GM19240 (cell line): ENCODE results near the gene ATP2A3.
"Not testable (repeated sequence)": the region's sequence is repeated elsewhere in the genome, so short reads cannot be mapped to it uniquely, and the experiment has no call there.

Source experiments
- DNase-seq: peaks from one replicate; pipeline ENCODE4 v3.0.0; 2011; ENCODE audit warnings: low spot score; ENCODE audit not compliant: insufficient read length

ATP2A3 gene

DNA sequence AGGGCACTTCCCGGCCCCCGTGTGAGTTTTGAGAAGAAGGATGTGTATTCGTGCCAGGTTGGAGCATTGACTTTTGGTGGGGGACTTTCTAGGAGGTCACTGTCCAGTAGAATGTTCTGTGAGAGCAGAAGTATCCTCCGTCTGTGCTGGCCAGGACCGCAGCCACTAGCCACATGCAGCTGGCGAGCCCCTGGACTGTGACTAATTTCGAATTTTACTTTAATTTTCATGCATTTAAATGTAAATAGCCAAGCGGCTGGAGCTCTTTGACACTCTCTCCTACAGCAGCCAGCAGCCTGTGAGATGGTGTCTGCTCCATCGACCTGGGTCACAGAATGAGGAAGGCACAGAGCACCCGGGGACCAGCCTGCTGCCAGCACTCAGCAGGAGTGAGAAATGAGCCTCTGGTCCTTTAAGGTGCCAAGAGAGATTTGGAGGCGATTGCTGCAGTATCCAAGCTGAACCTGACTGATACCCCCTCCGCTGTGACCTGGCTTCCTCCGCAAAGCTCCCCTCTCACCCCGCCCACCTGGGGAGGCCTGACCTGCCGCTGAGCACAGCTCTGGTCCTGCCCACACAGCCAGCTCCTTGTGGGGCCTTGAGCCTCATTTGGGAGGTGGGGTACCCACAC is 7.8 kb downstream of the ATP2A3 start:
- no peak for DNase-seq

DNA sequence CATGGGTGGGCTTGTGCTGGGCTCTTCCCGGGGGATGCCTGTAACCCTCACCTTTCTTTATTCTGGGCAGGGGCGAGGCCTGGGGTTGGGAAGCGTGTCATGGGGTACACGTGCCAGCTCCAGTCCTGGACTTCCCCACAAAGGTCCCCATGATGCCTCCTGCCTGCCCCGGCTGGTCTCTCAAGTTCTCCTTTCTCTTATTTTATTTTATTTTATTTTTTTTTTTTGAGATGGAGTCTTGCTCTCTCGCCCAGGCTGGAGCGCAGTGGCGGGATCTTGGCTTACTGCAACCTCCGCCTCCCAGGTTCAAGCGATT is 8.6 kb downstream of the ATP2A3 start:
- no peak for DNase-seq

DNA sequence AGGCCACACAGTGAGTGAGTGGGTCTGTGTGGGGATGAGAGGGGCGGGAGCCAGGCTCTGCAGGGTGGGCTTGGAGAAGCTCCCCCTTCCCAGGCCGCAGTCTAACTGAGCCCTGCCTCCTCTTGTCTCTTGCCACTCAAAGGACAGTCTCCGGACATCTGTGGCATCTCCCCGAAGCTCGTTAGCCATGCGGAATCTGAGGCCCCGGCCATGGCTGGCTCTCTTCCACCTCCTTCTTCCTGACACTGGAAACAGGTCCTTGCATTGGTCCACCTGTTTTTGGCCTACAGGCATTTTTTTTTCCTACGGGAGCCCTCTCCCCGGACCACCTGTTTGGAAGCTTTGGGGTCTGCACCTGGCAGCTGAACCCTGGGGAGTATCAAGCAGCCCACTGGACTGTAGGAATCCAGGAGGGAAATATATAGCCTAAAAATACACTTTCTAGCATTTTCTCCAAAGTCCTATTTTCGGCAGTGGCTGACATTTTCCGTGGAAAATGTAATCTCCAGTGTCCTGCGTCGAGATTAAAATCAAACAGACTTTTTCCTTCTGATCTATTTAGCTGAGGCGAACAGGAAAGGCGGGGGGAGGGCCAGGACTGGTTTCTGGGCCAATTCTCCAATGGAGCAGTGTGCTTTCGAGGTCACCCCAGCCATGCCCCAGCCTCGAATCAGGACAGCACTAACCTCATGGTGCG is 9.1 kb downstream of the ATP2A3 start:
- DNase-seq: no peak

DNA sequence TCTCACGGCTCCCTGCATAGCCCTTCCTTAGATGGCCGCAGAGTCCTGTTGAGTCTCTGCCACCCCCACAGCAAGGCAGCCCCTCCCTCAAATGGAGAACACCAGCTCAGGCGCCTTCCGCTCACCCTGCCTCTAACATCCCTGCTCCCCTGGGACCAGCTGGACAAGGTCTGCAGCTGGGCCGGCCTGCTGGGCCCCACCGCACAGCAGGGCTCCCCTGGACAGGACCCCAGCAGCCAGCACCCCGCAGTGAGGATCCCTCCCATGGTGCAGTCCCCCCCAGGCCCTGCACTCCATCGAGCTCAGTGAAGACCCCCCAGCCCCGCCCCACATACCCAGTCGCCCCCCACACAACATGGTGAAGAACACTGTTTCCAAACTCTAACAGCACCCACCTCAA is 10.2 kb downstream of the ATP2A3 start:
- DNase-seq: no peak

DNA sequence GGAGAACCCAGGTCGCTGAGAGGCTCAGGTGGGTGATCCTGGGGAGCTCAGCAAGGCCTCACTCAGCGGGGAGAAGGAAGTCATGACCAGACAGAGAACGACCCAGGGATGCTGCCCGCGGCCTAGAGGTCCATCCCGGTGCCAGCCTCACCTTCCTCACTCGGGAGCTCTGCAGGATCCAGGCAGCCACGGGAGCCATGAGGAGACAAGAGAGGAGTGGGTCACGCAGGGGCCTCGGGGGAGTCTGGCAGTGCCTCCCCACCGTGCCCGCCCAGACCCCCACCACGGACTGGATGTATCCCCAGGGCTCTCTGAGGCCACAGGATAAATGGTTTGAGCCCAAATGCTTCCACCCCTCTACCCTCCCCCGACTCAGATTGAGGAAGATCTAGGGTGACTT is 10.7 kb downstream of the ATP2A3 start:
- no peak for DNase-seq

DNA sequence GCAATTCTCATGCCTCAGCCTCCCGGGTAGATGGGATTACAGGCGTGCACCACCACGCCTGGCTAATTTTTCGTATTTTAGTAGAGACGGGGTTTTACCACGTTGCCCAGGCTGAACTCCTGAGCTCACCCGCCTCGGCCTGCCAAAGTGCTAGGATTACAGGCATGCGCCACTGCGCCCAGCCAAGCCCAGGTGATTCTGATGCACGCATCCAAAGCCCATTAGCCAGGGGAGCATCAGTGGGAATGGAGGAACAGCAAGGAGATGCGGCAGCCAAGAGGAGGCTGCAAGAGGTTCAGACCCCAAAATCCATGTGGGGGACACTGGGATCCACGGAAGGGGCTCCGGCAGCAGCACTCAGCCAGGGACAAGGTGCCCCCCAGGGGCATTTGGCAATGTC is 12.1 kb downstream of the ATP2A3 start:
- DNase-seq: no peak

DNA sequence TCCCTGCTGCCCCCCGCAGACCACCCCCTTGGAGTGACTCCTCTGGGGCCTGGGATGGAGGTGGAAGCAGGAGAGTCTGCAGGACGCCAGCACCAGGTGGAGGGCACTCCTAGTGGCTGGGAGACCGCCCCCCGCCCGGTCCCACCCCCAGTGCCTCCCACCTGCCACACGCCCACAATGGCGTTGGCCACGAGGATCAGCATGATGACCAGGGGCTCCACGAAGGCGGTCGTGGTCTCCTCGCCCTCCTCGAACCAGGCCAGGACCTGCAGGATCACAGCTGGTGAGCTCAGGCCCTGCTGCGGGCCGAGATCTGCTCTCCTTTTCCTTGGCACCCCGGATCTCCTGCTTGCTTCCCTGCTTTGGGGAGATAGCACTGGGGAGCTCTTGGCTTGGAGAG is 12.8 kb downstream of the ATP2A3 start:
- DNase-seq: no peak

DNA sequence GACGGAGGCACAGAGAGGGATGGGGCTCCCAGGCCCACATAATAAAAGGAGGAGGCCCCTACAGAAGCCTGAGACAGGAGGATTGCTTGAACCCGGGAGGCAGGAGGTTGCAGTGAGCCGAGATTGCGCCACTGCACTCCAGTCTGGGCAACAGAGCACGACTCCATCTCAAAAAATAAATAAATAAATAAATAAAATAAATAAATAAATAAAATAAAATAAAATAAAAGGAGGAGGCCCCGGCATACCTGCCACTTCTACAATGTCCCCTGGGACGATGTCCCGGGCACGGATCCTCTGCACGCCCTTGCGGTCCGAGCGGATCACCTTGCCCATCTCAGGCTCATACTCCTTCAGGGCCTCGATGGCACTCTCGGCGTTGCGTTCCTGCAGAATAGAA is 13.2 kb downstream of the ATP2A3 start:
- no peak for DNase-seq

DNA sequence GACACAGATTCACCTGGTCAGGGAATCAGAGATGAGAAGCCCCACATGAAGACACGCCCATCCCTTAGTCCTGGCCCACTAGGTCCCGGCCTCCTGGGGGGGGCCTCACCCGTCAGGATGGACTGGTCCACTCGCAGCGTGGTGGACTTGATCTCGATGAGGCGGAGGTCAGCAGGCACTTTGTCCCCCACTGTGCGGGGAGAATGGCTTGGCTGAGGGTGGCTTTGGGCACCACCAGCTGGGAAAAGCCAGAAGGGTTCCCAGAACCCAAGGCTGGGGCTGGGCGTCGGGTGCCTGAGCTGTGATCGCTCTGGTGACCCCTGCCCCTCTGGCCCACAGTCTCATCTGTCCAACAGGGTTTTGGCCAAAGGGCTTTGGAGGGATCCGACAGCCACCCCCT is 13.7 kb downstream of the ATP2A3 start:
- DNase-seq: no peak

DNA sequence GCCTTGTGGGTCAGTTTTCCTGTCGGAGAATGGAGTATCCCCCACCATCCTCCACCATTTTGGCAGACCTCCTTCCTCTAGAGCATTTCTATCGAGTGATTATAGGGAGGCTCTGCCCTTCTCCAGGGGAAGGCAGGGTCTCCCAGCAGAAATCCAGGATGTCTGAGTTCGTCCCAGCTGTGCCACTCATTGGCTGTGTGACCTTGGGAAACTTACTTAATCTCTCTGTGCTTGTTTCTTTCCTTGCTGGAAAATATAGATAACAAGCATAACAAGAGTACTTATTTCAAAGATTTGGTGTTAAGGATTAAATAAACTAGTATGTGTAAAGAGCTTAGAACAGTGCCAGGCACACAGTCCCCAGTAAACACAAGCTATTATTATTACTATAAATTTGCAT is 14.8 kb downstream of the ATP2A3 start:
- DNase-seq: no peak

DNA sequence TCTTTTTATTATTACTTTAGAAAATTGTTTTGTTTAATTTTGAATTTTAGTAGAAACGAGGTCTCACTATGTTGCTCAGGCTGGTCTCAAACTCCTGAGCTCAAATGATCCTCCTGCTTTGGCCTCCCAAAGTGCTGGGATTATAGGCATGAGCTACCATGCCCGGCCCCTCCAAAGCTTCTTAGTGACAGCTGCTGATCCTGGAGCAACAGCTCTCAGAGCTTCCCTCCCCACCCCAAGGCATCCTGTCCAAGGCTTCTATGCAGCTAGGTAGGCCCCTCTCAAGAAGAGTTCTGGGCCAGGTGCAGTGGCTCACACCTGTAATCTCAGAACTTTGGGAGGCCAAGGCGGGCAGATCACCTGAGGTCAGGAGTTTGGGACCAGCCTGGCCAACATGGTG is 15.7 kb downstream of the ATP2A3 start:
- DNase-seq: not testable (repeated sequence)

DNA sequence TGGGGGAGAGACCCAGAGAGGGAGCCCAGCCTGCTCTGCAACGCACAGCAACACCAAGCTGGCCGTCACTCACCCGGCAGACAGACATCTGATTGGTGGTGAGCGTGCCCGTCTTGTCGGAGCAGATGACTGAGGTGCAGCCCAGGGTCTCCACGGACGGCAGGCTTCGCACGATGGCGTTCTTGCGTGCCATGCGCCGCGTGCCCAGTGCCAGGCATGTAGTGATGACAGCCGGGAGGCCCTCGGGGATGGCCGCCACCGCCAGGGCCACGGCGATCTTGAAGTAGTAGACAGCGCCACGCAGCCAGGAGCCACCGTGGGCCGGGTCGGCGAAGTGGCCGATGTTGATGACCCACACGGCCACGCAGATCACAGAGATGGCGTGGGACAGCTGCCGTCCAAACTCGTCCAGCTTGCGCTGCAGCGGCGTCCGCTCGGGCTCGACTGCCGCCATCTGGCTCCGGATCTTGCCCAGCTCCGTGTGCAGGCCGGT is 16.9 kb downstream of the ATP2A3 start:
- DNase-seq: no peak

DNA sequence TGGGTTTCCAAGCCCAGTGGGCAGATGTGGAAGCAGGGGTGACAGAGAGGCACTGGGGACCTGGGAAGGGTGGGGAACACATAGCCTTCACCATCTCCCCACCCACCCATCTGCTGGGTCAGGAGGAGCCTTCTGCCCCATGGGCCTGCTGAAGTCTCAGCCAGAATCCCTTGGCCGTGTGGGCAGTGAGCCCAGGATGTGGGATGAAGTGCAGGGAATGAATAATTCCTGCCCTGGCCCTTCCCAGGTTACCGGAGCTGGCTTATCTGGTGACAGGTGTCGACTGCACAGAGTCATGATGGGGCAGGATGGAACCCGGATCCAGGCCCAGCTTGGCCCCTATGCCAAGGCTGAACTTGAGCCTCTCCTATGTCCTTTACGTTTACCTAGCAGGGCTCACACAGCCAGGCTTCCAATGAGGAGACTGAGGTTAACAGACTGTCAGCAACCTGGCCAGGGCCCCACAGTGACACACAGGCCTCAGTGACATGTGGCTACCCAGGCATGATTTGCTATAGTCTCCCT is 17.5 kb downstream of the ATP2A3 start:
- DNase-seq: no peak

DNA sequence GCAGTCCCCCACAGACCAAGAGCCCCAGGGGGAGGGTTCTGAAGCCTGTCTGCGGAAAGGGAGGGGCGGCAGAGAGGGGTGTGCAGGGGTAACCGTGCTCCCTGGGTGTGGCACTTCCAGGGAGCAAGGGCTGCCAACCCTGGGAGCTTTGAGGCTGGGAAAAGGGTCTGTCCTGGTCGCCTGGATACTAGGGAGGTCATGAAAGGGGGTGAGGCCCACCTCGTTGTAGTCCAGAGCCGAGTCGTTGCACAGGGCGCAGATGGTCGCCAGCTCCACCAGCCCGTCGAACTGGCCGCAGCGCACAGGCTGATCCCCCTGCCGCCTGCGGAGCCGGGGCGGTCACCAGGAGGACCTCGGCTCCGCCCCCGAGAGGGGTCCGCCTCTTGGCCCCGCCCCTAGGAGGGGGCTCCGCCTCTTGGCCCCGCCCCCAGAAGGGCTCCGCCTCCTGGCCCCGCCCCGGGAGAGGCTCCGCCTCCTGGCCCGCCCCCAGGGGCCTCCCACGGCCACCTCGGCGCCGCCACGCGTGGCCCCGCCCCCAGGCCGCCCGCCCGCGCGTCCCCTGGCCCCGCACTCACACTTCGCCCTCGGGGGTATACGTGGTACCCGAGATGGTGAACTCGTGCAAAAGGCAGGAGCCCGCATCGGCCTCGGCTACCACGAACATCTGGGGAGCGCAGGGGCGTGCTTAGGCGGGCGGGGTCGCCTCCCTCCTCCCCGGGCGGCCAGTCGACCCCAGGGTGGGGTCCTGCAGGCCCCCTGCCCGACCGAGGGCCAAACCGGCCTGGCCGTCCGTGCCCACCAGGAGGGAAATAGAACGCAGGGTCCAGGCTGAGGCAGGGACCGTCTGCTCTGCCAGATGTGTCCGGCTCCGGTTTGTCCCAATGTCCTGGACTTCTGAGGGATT is 19.5 kb downstream of the ATP2A3 start:
- no peak for DNase-seq

DNA sequence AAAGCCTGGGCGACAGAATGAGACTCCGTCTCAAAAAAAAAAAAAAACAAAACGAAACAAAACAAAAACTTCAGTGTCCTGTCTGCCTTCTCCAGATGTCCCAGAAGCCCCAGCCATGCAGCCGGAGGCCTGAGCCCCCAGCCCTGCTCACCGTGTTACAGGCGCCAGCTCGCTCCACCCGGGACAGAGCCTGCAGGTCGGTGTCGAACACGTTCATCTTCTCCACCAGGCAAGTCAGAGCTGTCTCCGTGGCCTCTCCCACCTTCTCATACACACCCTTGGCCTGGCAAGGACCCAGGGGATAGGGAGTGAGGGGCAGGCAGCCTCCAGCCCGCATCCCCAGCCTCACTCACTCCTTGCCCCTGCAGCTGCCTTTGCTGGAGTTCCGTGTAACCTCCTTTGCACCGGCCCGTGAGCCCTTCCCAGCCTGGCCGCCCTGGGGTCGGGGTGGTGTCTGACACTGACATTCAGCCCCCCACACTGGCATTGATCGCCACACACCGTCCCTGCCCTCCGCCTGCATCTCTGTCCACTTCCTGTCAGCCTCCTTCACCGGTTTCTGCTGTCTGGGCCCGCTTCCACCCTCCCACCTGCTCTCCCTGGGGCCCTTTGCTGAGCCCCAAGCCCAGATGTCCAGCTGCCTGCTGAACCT is 20.9 kb downstream of the ATP2A3 start:
- DNase-seq: no peak

DNA sequence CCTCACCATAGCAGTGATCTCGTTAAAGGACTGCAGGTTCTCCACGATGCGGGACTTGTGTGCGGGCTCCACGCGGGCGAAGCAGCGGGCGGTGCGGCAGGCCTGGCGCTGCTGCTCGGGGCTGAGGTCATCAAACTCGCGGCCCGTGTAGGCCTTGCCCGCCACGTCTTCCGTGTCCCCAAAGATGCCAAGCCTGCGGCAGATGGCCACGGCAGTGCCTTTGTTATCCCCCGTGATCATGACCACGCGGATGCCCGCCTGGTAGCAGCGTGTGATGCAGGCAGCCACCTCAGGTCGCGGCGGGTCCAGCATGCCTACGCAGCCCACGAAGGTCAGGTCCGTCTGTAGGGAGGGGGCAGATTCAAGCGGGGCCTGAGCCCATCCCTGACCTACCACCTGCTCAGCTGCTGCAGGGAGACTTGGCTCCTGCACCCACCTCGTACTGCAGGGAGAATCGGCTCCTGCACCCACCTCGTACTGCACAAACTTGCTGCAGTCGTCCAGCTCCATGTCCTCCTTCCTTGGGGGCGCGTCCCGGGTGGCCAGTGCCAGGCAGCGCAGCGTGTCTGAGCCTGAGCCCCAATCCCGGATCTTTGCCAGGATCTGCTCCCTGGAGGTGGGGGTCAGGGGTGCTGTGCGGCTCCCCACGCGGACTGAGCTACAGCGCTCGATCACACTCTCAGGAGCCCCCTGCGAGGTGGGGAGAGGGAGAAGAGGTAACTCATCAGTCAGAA is 23.1 kb downstream of the ATP2A3 start:
- no peak for DNase-seq

DNA sequence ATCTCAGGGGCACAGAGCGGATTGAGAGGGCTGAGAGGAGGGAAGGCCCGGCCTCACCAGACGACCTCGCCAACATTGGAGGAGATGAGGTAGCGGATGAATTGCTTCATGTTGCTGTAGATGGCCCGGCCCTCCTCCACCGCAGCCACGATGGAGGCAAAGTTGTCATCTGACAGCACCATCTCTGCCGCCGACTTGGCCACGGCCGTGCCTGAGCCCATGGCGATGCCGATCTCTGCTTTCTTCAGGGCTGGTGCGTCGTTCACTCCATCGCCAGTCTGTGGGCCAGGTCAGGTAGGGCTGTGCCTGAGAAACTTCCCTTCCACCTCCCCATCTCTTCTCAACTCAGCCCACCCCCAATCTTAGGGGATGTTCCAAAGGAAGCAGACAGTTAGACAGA is 26.9 kb downstream of the ATP2A3 start:
- DNase-seq: no peak

DNA sequence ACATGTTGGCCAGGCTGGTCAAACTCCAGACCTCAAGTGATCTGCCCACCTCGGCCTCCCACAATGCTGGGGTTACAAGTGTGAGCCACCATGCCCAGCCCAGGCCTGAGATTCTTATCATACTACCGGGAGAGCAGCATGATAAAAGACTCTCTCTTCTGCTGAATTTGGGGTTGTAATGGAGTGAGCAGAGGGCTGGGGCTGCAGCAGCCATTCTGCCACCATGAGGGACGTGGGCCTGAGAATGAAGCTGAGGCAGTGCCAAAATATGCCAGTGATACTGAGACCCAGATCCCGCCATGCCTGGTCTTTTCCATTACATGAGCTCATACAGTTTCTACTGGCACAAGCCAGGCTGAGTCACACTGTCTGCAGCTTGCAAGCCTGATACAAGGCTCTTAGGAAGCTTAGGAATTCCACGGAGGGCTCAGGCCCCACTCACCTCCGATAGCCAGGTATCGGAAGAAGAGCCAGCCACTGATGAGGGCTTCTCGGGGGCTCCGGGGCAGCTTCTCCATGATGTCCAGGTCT is 28.3 kb downstream of the ATP2A3 start:
- DNase-seq: no peak

DNA sequence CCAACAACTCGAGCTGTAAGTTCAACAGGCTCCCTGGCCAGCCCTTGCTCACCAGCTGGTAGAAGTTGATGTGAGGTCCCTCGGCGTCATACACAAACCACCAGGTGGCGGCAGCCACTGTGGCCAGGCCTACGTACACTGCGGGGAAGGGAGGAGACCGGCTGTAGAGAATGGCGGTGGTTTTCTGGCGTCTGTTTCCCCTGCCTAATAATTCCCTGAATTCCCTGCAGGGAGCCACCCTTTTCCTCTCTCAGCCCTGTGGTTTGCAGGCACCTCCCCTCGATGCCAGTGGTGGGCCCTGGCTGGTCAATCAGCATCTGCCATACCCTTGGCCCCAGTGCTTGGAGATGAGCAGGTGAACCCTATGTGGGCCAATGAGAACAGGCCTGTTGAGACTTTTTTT is 29.1 kb downstream of the ATP2A3 start:
- DNase-seq: no peak

DNA sequence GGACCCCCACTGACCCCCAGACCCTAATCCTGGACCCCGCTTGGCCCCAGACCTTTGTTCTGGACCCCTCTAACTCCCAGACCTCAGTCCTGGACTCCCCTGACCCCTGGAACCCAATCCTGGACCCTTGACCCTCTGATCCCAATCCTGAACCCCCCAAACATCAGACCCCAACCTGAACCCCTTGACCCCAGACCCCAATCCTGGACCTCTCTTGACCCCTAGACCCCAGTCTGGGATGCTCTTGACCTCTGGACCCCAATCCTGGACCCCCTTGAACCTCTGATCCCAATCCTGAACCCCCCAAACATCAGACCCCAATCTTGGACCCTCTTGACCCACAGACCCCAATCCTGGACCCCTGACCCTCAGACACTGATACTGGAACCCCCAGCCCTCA is 34.5 kb downstream of the ATP2A3 start:
- DNase-seq: no peak

DNA sequence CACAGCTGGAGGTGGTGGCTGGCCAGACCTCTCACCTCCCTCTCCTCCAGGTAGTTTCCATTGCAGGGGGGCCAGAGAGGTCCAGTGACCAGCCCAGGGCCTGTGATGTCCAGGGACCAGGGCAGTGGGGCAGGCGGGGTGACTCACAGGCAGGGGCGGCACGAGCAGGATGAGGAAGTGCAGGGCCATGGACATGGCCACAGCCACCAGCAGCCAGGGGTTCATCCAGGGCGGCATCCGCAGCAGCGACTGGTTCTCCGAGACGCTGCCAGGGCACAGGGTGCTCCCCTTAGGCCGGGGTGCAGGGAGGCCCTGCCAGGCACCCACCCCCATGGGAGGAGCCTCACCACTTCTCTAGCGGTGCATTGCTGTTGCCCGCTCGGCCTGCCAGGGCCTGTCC is 35.1 kb downstream of the ATP2A3 start:
- no peak for DNase-seq
